Keratinocyte (primary cell): ENCODE measurements around the gene ANGPTL1. TPM values are rescaled to one million over a fixed set of nuclear protein-coding genes. Genes with fewer than 3 reads are reported as not detected.

Source experiments
- DNase-seq: peaks from one replicate; pipeline ENCODE4 v3.0.0-alpha.2; 2011; ENCODE audit warnings: low read depth, missing footprints, low spot score
- FAIRE-seq: peaks from 2 replicates; lab custom pipeline; 2011; peaks lifted over from hg19 to GRCh38; lab: Jason Lieb, UNC
- H2AFZ ChIP-seq: 2 replicates; pipeline ENCODE4 v1.6.0; 2012; ENCODE audit warnings: low read length, control low read depth, inconsistent platforms; ENCODE audit not compliant: control insufficient read depth
- H3K27ac ChIP-seq: 2 replicates; pipeline ENCODE4 v1.5.1; 2011; ENCODE audit warnings: low read length; ENCODE audit not compliant: control insufficient read depth, insufficient read depth
- H3K27me3 ChIP-seq: 3 replicates; pipeline ENCODE4 v1.6.0; 2011; ENCODE audit warnings: low read length; ENCODE audit not compliant: control insufficient read depth, insufficient read depth; ENCODE audit errors: extremely low read depth
- H3K36me3 ChIP-seq, 2 experiments: 2 replicates in 1 of 2; 3 replicates in 1 of 2; pipeline ENCODE4 v1.5.1; 2011; ENCODE audit warnings: low read length in 2 of 2, mild to moderate bottlenecking in 1 of 2; ENCODE audit not compliant: control insufficient read depth in 2 of 2, insufficient read depth in 2 of 2; ENCODE audit errors: extremely low read depth in 1 of 2
- H3K4me1 ChIP-seq: 3 replicates; pipeline ENCODE4 v1.5.1; 2011; ENCODE audit warnings: low read length; ENCODE audit not compliant: control insufficient read depth, insufficient read depth; ENCODE audit errors: extremely low read depth
- H3K4me2 ChIP-seq: 3 replicates; pipeline ENCODE4 v1.6.0; 2011; ENCODE audit warnings: low read depth, low read length; ENCODE audit not compliant: control insufficient read depth, insufficient read depth; ENCODE audit errors: extremely low read depth
- H3K4me3 ChIP-seq, 3 experiments: fragments of 200-600 bp in 1 of 3; sonication (generic) in 1 of 3; 2 replicates in 2 of 3; 3 replicates in 1 of 3; pipeline ENCODE4 v1.5.1; 2011 to 2016; ENCODE audit warnings: low read length in 3 of 3, mild to moderate bottlenecking in 3 of 3, control low read depth in 2 of 3, inconsistent platforms in 1 of 3, low read depth in 1 of 3, mixed read lengths in 1 of 3, mixed run types in 1 of 3, moderate library complexity in 1 of 3; ENCODE audit not compliant: control insufficient read depth in 2 of 3, insufficient read depth in 2 of 3; ENCODE audit errors: extremely low read depth in 1 of 3
- H3K79me2 ChIP-seq: 2 replicates; pipeline ENCODE4 v1.6.0; 2012; ENCODE audit warnings: low read length; ENCODE audit not compliant: control insufficient read depth, insufficient read depth
- H3K9ac ChIP-seq: 3 replicates; pipeline ENCODE4 v1.6.0; 2011; ENCODE audit warnings: low read length; ENCODE audit not compliant: control insufficient read depth, insufficient read depth; ENCODE audit errors: extremely low read depth
- H3K9me1 ChIP-seq: 3 replicates; pipeline ENCODE4 v1.6.0; 2011; ENCODE audit warnings: low read length; ENCODE audit not compliant: control insufficient read depth, insufficient read depth; ENCODE audit errors: extremely low read depth
- H3K9me3 ChIP-seq: 2 replicates; pipeline ENCODE4 v1.5.1; 2012; ENCODE audit warnings: low read depth, low read length; ENCODE audit not compliant: control insufficient read depth
- H4K20me1 ChIP-seq: 3 replicates; pipeline ENCODE4 v1.6.0; 2011; ENCODE audit warnings: low read length; ENCODE audit not compliant: control insufficient read depth, insufficient read depth; ENCODE audit errors: extremely low read depth
- EZH2 ChIP-seq: IDR thresholded peaks from one replicate; pipeline ENCODE4 v1.6.1; 2012; ENCODE audit warnings: inconsistent platforms, mild to moderate bottlenecking, low read length, moderate library complexity
- dilution Hi-C: fragments of 300-500 bp; cut with MboI; formaldehyde crosslinking; loops from one replicate; pipeline ENCODE4 v1.7.0; 2020; ENCODE audit warnings: low sequenced_read_pairs; ENCODE audit not compliant: extremely low pct_ligation_motif_present
- polyA plus RNA-seq, 5 experiments: library from polyadenylated mRNA; depleted of rRNA in 3 of 5; stranded (reverse) in 3 of 5; stranded (forward) in 1 of 5; unstranded in 1 of 5; fragments of >200 nt; gene quantifications; 1 replicate in 1 of 5; 2 replicates in 3 of 5; 3 replicates in 1 of 5; pipeline versions ENCODE4 v1.2.1 to v1.2.3, GENCODE V29; 2011 to 2012; ENCODE audit warnings: missing spikeins in 2 of 5, low read depth in 1 of 5, low replicate concordance in 1 of 5
- TF ChIP-seq, protein P1 (sequence below), 3 experiments: IDR thresholded peaks in 1 of 3; conservative IDR thresholded peaks in 1 of 3; optimal IDR thresholded peaks in 1 of 3; 2 replicates in 2 of 3; 3 replicates in 1 of 3; pipeline versions ENCODE3 to v1.5.1; 2011; ENCODE audit warnings: low read length in 3 of 3, mild to moderate bottlenecking in 3 of 3, moderate library complexity in 2 of 3, control low read depth in 1 of 3, inconsistent platforms in 1 of 3; ENCODE audit not compliant: insufficient read depth in 2 of 3; ENCODE audit errors: extremely low read depth in 1 of 3

ANGPTL1 gene
- polyA plus RNA-seq, 1 donor (not counting 4 experiments of a cell fraction or from before 2014, with no cell fraction given), result not detected

DNA sequence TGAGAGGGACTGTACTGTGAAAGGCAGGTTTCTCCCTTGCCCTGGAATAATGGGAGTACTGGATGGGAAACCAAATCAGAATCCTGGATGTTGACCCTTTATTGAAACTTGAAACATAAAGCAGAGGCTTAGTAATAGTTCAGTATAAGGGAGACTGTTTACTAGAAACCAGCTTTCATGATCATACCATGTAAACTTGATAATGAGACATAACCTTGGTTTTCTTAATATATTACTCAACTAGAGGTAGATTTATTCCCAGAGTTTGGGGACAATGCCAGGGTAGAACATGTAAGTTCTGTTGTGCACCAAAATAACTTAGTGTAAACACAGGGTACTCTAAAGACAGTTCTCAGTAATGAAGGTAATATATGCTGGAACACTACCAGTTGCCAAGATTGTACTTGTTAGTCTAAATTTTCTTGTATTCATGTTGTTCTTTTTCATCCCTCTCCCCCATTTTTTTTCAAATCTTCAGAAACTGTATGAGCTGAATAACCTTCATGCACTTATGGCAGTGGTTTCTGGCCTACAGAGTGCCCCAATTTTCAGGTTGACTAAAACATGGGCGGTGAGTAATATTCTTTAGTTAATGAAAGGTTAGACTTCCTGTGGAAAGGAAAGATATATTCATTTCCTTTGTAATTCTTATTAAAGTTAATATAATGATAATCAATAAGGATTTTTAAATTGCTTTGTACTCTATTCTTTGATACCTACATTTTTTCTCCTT is 49.6 kb downstream of the ANGPTL1 start:
- Histone ChIP-seq H3K9ac (no peak overlapping the region), H3K4me3 (no peak overlapping the region), H4K20me1 (no peaks in the 10 kb centered on the region), H3K9me3 (no peaks in the 10 kb centered on the region), H3K79me2 (no peaks in the 10 kb centered on the region), H3K4me1 (no peaks in the 10 kb centered on the region), H3K27me3 (no peaks in the 10 kb centered on the region), H3K36me3 (no peaks in the 10 kb centered on the region), H3K27ac (no peak overlapping the region), H3K4me2 (no peak overlapping the region), H3K9me1 (no peaks in the 10 kb centered on the region), H2AFZ (no peak overlapping the region)
- DNase-seq (no peak), FAIRE-seq (no peak)
- dilution Hi-C loops, result no loop called here
- TF ChIP-seq, protein P1, sequence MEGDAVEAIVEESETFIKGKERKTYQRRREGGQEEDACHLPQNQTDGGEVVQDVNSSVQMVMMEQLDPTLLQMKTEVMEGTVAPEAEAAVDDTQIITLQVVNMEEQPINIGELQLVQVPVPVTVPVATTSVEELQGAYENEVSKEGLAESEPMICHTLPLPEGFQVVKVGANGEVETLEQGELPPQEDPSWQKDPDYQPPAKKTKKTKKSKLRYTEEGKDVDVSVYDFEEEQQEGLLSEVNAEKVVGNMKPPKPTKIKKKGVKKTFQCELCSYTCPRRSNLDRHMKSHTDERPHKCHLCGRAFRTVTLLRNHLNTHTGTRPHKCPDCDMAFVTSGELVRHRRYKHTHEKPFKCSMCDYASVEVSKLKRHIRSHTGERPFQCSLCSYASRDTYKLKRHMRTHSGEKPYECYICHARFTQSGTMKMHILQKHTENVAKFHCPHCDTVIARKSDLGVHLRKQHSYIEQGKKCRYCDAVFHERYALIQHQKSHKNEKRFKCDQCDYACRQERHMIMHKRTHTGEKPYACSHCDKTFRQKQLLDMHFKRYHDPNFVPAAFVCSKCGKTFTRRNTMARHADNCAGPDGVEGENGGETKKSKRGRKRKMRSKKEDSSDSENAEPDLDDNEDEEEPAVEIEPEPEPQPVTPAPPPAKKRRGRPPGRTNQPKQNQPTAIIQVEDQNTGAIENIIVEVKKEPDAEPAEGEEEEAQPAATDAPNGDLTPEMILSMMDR (optimal IDR thresholded peaks at IDR 0.05 in 1 of 3, IDR thresholded peaks at IDR 0.05 in 1 of 3, conservative IDR thresholded peaks at IDR 0.05 in 1 of 3; ENCODE audit: extremely low read depth in 1 of 3, insufficient read depth in 2 of 3, low read length in 3 of 3), result no peak
- TF ChIP-seq EZH2, result no peak

DNA sequence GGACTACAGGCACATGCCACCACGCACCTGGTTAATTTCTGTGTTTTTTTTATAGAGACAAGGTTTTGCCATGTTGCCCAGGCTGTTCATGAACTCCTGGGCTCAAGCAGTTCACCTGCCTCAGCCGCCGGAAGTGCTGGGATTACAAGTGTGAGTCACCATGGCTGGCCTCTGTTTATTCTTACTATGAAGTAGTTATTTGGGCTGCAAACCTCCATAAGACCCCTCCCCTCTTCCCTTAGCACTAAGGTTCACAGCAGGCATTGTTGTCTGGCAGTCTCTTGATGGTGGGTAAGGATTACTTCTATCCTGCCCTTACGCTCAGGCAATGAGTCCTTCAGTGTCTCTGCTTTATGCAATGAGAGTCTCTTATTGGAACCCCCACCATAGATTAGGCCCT is 51.8 kb downstream of the ANGPTL1 start:
- no peaks in the 10 kb centered on the region for H4K20me1 ChIP-seq
- H3K79me2 ChIP-seq, result no peaks in the 10 kb centered on the region
- no peaks in the 10 kb centered on the region for H3K9me1 ChIP-seq
- TF ChIP-seq EZH2, result no peak
- TF ChIP-seq, protein P1 (optimal IDR thresholded peaks at IDR 0.05 in 1 of 3, IDR thresholded peaks at IDR 0.05 in 1 of 3, conservative IDR thresholded peaks at IDR 0.05 in 1 of 3; ENCODE audit: extremely low read depth in 1 of 3, insufficient read depth in 2 of 3, low read length in 3 of 3), result no peak
- FAIRE-seq (no peak), DNase-seq (no peak)
- no peak overlapping the region for H2AFZ ChIP-seq
- H3K27me3 ChIP-seq, result no peaks in the 10 kb centered on the region
- dilution Hi-C loops, result no loop called here
- H3K9ac ChIP-seq, result no peak overlapping the region
- H3K4me2 ChIP-seq, result no peak overlapping the region
- no peaks in the 10 kb centered on the region for H3K4me1 ChIP-seq
- H3K36me3 ChIP-seq, result no peaks in the 10 kb centered on the region
- H3K4me3 ChIP-seq, result no peak overlapping the region
- no peaks in the 10 kb centered on the region for H3K9me3 ChIP-seq
- H3K27ac ChIP-seq, result no peak overlapping the region
